Testis (tissue), 3 donors: Measurements from ENCODE around the gene MAN1C1. TPM values are rescaled to one million over a fixed set of nuclear protein-coding genes. Genes with fewer than 3 reads are reported as not detected.

Experiments used
- DNase-seq: peaks from one replicate; pipeline ENCODE4 v3.0.0-alpha.2; 2019
- H3K27ac ChIP-seq, 2 donors: fragments of 200-600 bp; sonication (generic); one replicate each; pipeline ENCODE4 v1.5.1; 2019
- H3K27me3 ChIP-seq: fragments of 200-600 bp; sonication (generic); one replicate; pipeline ENCODE4 v1.5.1; 2019
- H3K36me3 ChIP-seq: fragments of 200-600 bp; sonication (generic); one replicate; pipeline ENCODE4 v1.5.1; 2017; ENCODE audit warnings: low read depth; ENCODE audit errors: missing control alignments
- H3K4me1 ChIP-seq: fragments of 200-600 bp; sonication (generic); one replicate; pipeline ENCODE4 v1.5.1; 2019
- H3K4me3 ChIP-seq, 2 donors: fragments of 200-600 bp; sonication (generic); one replicate each; pipeline ENCODE4 v1.5.1; 2017 to 2019
- H3K9me3 ChIP-seq: fragments of 200-600 bp; sonication (generic); one replicate; pipeline ENCODE4 v1.5.1; 2017
- CTCF ChIP-seq, 3 experiments: fragments of 450-650 bp in 2 of 3; fragments of 200-600 bp in 1 of 3; sonication (generic) in 1 of 3; IDR thresholded peaks; one replicate each; pipeline ENCODE4 v1.5.1; 2016 to 2019; ENCODE audit warnings: antibody characterized with exemption in 3 of 3, mild to moderate bottlenecking in 2 of 3, moderate library complexity in 1 of 3
- POLR2A ChIP-seq: fragments of 450-650 bp; IDR thresholded peaks from one replicate; pipeline ENCODE4 v1.6.1; 2017; ENCODE audit warnings: antibody characterized with exemption, mild to moderate bottlenecking, moderate library complexity
- WGBS, 2 donors: methylation state at CpG; one replicate each; pipeline ENCODE4 v1.1.5; 2018; 5-methylcytosine and 5-hydroxymethylcytosine counted together
- intact Hi-C: fragments of 100-400 bp; cut with DNase I; formaldehyde crosslinking; loops from one replicate; pipeline ENCODE4 v1.15.1; 2023; ENCODE audit warnings: low total_unique reads
- polyA plus RNA-seq: library from polyadenylated mRNA; stranded (reverse); fragments of 350-450 nt; fragmentation: Illumina TruSeq; extraction: RNeasy Lipid Tissue Mini Kit (QIAGEN cat#74804); gene quantifications from one replicate; pipeline ENCODE4 v1.2.3, GENCODE V29; 2014; ENCODE audit warnings: low read depth, low replicate concordance; ENCODE audit not compliant: insufficient read depth
- total RNA-seq, 2 donors: library from RNA; depleted of rRNA; stranded (reverse); fragments of >200 nt; gene quantifications; one replicate each; pipeline ENCODE4 v1.2.3, GENCODE V29; 2016

Gene MAN1C1
- total and polyA plus RNA-seq, 3 donors from 2014 or later, result 12.8 to 21.1 (median 14.8) TPM

GRCh38 chr1:25714372-25714931 is 97.9 kb downstream of the MAN1C1 start:
- no peaks in the 10 kb centered on the region for H3K4me1 ChIP-seq
- WGBS, 2 donors, result 61% methylated on average over 2 of the region's 2 CpGs
- DNase-seq, result no peak
- no peaks in the 10 kb centered on the region for H3K36me3 ChIP-seq
- no peak overlapping the region for H3K27ac ChIP-seq
- intact Hi-C loops, result no loop called here
- H3K27me3 ChIP-seq, result no peaks in the 10 kb centered on the region
- no peak for TF ChIP-seq CTCF (IDR thresholded peaks at IDR 0.05)
- no peak for TF ChIP-seq POLR2A
- H3K9me3 ChIP-seq, result no peaks in the 10 kb centered on the region
- H3K4me3 ChIP-seq, result no peak overlapping the region

- intact Hi-C loops, result no loop called here
- Histone ChIP-seq H3K27me3 (no peaks in the 10 kb centered on the region), H3K9me3 (no peaks in the 10 kb centered on the region), H3K4me1 (no peaks in the 10 kb centered on the region), H3K36me3 (no peaks in the 10 kb centered on the region), H3K4me3 (no peak overlapping the region), H3K27ac (no peak overlapping the region)
- TF ChIP-seq POLR2A, result no peak
- TF ChIP-seq CTCF (IDR thresholded peaks at IDR 0.05), result no peak
- 96 to 97% methylated on average over 5 of the region's 5 CpGs for WGBS, 2 donors
- no peak for DNase-seq
Observed at GRCh38 chr1:25715888-25716287, 99.3 kb downstream of the MAN1C1 start.

DNA sequence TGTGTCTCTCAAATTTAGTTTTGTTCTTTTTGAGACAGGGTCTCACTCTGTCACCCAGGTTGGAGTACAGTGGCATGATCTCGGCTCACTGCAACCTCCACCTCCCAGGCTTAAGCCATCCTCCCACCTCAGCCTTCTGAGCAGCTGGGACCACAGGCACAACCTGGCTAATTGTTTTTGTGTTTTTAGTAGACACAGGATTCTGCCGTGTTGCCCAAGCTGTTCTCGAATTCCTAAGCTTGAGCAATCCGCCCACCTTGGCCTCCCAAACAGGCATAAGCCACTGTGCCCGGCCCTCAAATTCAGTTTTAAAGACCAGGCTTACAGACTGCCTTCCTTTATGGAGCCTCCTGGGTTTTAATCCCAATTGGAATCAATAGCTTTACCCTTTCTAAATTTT is 99.7 kb downstream of the MAN1C1 start:
- H3K36me3 ChIP-seq, result no peaks in the 10 kb centered on the region
- no peaks in the 10 kb centered on the region for H3K9me3 ChIP-seq
- H3K4me1 ChIP-seq, result no peaks in the 10 kb centered on the region
- WGBS, 2 donors, result 74 to 84% methylated on average over 5 of the region's 5 CpGs
- H3K4me3 ChIP-seq, result no peak overlapping the region
- no peaks in the 10 kb centered on the region for H3K27me3 ChIP-seq
- DNase-seq, result no peak
- intact Hi-C loops, result no loop called here
- H3K27ac ChIP-seq, result no peak overlapping the region
- TF ChIP-seq CTCF (IDR thresholded peaks at IDR 0.05) (no peak), POLR2A (no peak)

- no peaks in the 10 kb centered on the region for H3K9me3 ChIP-seq
- H3K36me3 ChIP-seq, result no peaks in the 10 kb centered on the region
- 94 to 96% methylated on average over 2 of the region's 2 CpGs for WGBS, 2 donors
- H3K4me3 ChIP-seq, result no peak overlapping the region
- intact Hi-C loops, result no loop called here
- TF ChIP-seq POLR2A (no peak), CTCF (IDR thresholded peaks at IDR 0.05) (no peak)
- no peak for DNase-seq
- H3K4me1 ChIP-seq, result no peaks in the 10 kb centered on the region
- no peaks in the 10 kb centered on the region for H3K27me3 ChIP-seq
- H3K27ac ChIP-seq, result no peak overlapping the region
Observed at GRCh38 chr1:25718732-25719131, 102.1 kb downstream of the MAN1C1 start.

GRCh38 chr1:25720624-25721023 is 104.0 kb downstream of the MAN1C1 start:
- 59% methylated on average over 5 of the region's 5 CpGs for WGBS, 2 donors

More at GRCh38 chr1:25720624-25721023, 104.0 kb downstream of the MAN1C1 start:
- DNase-seq, result no peak
- TF ChIP-seq POLR2A (no peak), CTCF (IDR thresholded peaks at IDR 0.05) (no peak)
- Histone ChIP-seq H3K4me1 (no peaks in the 10 kb centered on the region), H3K9me3 (no peaks in the 10 kb centered on the region), H3K36me3 (no peaks in the 10 kb centered on the region), H3K27ac (peak overlapping the region in 1 of 2 donors; percentile 1), H3K27me3 (no peaks in the 10 kb centered on the region), H3K4me3 (no peak overlapping the region)
- intact Hi-C loops, result no loop called here
